ENCODE data around the gene RINL. TPM values are rescaled to one million over a fixed set of nuclear protein-coding genes. Genes with fewer than 3 reads are reported as not detected.
A peak's percentile ranks its signal among the peaks of the same experiment; 100 is the strongest.

Gene RINL
- polyA plus RNA-seq, 1 of the 3 experiments (the other 2 are of a cell fraction) = 3.8 TPM

DNA sequence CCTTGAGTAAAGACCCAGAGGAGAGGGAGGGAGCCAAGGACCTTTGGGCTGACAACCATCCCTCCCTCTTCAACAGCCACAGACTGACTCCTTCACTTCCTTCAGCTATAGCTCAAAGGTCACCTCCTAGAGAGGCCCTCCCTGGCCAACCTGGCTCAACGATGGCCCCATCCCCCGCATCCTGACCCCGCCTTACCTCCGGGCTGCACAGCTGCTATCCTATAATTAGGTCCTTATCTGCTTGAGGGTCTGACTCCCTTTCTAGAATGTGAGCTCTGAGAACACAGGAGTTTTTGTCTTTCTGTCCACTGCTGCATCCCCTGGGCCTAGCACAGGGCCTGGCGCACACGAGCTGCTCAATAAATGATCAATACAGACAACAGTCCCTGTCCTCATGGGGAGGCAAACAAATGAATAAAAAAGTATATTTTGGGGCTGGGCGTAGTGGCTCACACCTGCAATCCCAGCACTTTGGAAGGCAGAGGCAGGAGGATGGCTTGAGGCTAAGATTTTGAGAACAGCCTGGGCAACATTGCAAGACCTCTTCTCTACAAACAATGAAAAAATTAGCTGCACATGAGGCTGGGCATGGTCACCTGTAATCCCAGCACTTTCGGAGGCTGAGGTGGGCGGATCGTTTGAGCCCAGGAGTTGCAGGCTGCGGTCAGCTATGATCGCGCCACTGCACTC lies 58.7 kb downstream of the RINL start:
- POLR2A ChIA-PET = no interaction called here
- CTCF ChIA-PET = no interaction called here
- H3F3A ChIP-seq (replicated peaks; ENCODE audit: insufficient read depth) = no peaks in the 10 kb centered on the region

More for the DNA sequence above, 58.7 kb downstream of the RINL start:
- Histone ChIP-seq H3K9ac (no peak overlapping the region), H3K9me3 (no peaks in the 10 kb centered on the region), H3K36me3 (replicated peaks in 1 of 2; ENCODE audit: control insufficient read depth in 1 of 2, insufficient read depth in 2 of 2, low read length in 1 of 2) (peaks cover 8 to 10% of the 10 kb centered on the region in 2 experiments), H3K9me2 (no peaks in the 10 kb centered on the region), H3K4me3 (ENCODE audit: low read depth in 2 of 2, low read length in 1 of 2) (no peak overlapping the region), H3K27me3 (ENCODE audit: insufficient read depth) (no peaks in the 10 kb centered on the region), H2AFZ (ENCODE audit: low read depth) (no peak overlapping the region), H3K27ac (ENCODE audit: low read depth in 2 of 2, low read length in 1 of 2) (no peak overlapping the region), H3K4me2 (no peak overlapping the region), H4K20me1 (ENCODE audit: insufficient read depth) (no peaks in the 10 kb centered on the region), H3K79me2 (ENCODE audit: insufficient read depth) (no peaks in the 10 kb centered on the region), H3K4me1 (ENCODE audit: control insufficient read depth in 1 of 2, insufficient read depth in 2 of 2, low read depth in 1 of 2, low read length in 1 of 2) (no peaks in the 10 kb centered on the region)
- TF ChIP-seq SIN3A (IDR thresholded peaks at IDR 0.05; ENCODE audit: borderline replicate concordance, low read depth, low read length) (no peak), FOSL2 (IDR thresholded peaks at IDR 0.05; ENCODE audit: borderline replicate concordance, low read depth) (no peak), JUND (IDR thresholded peaks at IDR 0.05) (no peak), TEAD4 (IDR thresholded peaks at IDR 0.05; ENCODE audit: borderline replicate concordance, insufficient read depth) (no peak), SMC3 (IDR thresholded peaks at IDR 0.05; ENCODE audit: low read depth, low read length) (no peak), TAF1 (IDR thresholded peaks at IDR 0.05; ENCODE audit: borderline replicate concordance, low read depth, low read length) (no peak)
- TF ChIP-seq, protein P1, sequence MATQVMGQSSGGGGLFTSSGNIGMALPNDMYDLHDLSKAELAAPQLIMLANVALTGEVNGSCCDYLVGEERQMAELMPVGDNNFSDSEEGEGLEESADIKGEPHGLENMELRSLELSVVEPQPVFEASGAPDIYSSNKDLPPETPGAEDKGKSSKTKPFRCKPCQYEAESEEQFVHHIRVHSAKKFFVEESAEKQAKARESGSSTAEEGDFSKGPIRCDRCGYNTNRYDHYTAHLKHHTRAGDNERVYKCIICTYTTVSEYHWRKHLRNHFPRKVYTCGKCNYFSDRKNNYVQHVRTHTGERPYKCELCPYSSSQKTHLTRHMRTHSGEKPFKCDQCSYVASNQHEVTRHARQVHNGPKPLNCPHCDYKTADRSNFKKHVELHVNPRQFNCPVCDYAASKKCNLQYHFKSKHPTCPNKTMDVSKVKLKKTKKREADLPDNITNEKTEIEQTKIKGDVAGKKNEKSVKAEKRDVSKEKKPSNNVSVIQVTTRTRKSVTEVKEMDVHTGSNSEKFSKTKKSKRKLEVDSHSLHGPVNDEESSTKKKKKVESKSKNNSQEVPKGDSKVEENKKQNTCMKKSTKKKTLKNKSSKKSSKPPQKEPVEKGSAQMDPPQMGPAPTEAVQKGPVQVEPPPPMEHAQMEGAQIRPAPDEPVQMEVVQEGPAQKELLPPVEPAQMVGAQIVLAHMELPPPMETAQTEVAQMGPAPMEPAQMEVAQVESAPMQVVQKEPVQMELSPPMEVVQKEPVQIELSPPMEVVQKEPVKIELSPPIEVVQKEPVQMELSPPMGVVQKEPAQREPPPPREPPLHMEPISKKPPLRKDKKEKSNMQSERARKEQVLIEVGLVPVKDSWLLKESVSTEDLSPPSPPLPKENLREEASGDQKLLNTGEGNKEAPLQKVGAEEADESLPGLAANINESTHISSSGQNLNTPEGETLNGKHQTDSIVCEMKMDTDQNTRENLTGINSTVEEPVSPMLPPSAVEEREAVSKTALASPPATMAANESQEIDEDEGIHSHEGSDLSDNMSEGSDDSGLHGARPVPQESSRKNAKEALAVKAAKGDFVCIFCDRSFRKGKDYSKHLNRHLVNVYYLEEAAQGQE (IDR thresholded peaks at IDR 0.05; ENCODE audit: low read depth, low read length) = no peak
- peak; percentile 37 for DNase-seq
- WGBS (ENCODE audit: low lambda C conversion rate) = 95% methylated on average over 13 of the region's 13 CpGs

Other genes with a start within 250 kb of the RINL start
- gene ACTN4, start 230.6 kb downstream of the RINL start, polyA plus RNA-seq (2012; rRNA removed) = 494 and 598 TPM in 2 replicates
- gene CAPN12, start 133.8 kb downstream of the RINL start, polyA plus RNA-seq (2012; rRNA removed) = 1.7 and 3.0 TPM in 2 replicates
- gene LGALS7, start 104.8 kb downstream of the RINL start, polyA plus RNA-seq (2012; rRNA removed) = not detected in 2 replicates
- not detected in 2 replicates for gene LGALS7B, start 89.1 kb downstream of the RINL start, polyA plus RNA-seq (2012; rRNA removed)
- 0.21 and 0.58 TPM in 2 replicates for gene LGALS4, start 65.3 kb downstream of the RINL start, polyA plus RNA-seq (2012; rRNA removed)
- 169 and 211 TPM in 2 replicates for gene ECH1, start 46.5 kb downstream of the RINL start, polyA plus RNA-seq (2012; rRNA removed)
- gene HNRNPL, start 28.3 kb downstream of the RINL start, polyA plus RNA-seq (2012; rRNA removed) = 249 and 280 TPM in 2 replicates
- 37.9 and 39.3 TPM in 2 replicates for gene SIRT2, start 21.3 kb upstream of the RINL start, polyA plus RNA-seq (2012; rRNA removed)
- gene NFKBIB, start 21.7 kb upstream of the RINL start, polyA plus RNA-seq (2012; rRNA removed) = 29.6 and 31.8 TPM in 2 replicates
- gene CCER2, start 33.9 kb upstream of the RINL start, polyA plus RNA-seq (2012; rRNA removed) = 0.36 and 0.70 TPM in 2 replicates
- 36.5 and 39.8 TPM in 2 replicates for gene SARS2, start 52.5 kb upstream of the RINL start, polyA plus RNA-seq (2012; rRNA removed)
- gene MRPS12, start 52.7 kb upstream of the RINL start, polyA plus RNA-seq (2012; rRNA removed) = 55.7 and 59.6 TPM in 2 replicates
- gene FBXO17, start 97.5 kb upstream of the RINL start, polyA plus RNA-seq (2012; rRNA removed) = 30.8 and 40.7 TPM in 2 replicates
- 5.0 and 5.8 TPM in 2 replicates for gene FBXO27, start 154.3 kb upstream of the RINL start, polyA plus RNA-seq (2012; rRNA removed)
- gene ACP7, start 206.1 kb upstream of the RINL start, polyA plus RNA-seq (2012; rRNA removed) = 0.24 and 0.36 TPM in 2 replicates
- gene PAK4, start 247.5 kb upstream of the RINL start, polyA plus RNA-seq (2012; rRNA removed) = 24.7 and 36.4 TPM in 2 replicates